GM03348 (cell line): ENCODE results near the gene MST1.
"Not testable (repeated sequence)": the region's sequence is repeated elsewhere in the genome, so short reads cannot be mapped to it uniquely, and the experiment has no call there.

Source experiments
- DNase-seq: peaks from one replicate; pipeline ENCODE4 v3.0.0; 2012; ENCODE audit warnings: low spot score

Gene MST1

DNA sequence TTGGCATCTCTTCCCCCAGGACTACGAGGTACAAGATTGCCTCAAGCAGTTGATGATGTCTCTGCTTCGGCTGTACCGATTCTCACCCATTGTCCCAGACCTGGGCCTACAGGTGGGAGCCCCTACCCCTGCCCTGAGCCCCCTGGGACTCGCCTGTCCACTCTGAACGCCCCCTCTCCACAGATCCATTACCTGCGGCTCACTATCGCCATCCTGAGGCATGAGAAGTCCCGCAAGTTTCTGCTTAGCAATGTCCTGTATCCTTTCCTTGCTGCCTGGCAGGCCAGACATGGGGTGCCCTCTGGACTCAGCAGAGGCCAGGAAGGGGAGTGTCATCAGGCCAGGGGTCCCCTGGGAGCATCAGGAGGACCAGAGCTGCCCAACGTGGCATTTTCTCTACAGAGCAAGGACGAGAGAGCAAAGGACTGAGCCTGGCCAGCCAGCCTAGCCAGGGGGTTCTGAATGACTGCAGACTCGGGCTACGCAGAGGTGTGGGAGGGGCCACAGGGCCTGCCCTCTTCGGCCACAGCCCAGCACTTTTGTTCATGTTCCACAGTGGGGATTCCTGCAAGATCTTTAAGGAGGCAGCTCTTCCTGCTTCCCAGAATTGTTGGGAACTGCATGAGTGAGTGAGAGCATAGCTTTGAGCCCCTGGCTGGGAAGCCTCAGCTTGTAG, 11.3 kb upstream of the MST1 start:
- no peak for DNase-seq

DNA sequence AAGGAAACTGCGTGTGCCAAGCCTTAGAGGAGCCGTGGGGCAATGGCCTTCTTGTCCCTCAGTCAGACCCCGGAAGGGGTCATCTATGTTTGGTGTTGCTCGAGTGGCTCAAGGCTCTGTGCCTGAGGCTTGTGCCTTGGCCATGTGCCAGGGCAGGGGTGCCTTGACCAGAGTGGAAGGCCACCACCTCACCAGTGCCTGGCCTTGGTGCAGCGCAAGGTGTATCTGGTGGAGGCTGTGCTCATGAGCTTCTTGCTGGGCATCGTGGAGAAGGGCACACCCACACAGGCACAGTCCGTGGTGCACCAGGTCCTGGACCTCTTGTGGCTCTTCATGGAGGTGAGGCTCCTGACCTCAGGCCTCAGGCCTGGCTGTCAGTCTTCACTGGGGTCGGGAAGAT, 10.7 kb upstream of the MST1 start:
- DNase-seq, result no peak

DNA sequence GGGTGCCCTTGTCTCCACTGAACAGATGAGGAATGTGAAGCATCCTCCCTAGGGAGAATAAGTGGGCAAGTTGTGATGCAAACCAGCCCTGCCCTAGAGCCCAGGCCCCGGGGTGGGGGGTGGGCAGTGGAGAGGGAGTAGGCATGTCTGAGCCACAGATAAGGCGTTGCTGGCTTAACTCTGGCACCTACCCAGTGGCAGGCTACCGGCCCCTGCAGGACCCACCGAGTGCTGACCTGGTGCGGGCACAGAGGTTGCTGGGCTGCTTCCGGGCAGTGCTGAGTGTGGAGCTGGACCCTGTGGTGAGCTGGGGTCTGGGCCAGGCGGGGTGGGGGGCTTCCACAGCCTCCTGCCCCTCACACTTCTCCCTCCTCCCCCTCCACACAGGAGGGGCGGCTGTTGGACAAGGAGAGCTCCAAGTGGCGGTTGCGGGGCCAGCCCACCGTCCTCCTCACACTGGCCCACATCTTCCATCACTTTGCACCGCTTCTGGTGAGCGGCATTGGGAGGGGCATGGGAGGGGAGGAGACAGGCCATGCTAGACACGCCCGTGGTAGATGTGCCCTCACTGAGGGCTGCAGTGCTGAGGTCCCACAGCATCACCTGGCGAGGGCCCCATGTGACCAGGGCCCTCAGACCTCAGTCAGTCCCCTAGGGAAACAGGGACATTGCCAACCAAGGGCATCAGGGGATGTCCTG, 10.2 kb upstream of the MST1 start:
- peak; percentile 76 for DNase-seq

DNA sequence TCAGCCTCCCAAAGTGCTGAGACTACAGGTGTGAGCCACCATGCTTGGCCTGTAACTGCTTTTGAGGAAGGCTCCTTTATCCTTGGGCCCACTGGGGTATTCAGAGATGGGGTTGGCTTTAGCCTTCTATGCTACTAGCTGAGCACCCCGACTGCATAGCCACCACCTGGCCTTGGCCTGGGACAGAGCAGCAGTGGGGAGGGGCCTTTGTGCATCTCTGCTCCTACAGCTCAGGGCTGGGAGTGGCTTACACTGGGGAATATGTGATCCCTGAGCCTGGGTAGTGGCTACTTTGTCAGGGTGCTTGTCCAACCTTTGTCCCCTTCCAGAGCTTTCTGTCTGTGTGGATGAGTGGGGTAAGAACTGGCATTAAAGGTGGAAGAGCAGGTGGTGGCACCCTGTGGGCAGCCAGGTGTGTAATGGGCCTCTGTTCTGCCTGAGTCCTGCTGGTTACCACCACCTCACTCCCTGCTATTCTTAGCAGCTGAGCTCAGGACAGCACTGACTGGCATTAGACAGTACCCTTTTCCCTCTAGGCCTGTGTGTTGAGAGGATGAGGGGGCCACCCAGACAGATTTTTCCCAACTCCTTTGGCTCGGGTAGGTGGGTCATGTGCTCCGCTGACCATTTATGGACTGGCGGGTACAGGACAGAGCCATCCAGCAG, 6.2 kb upstream of the MST1 start:
- not testable (repeated sequence) for DNase-seq

DNA sequence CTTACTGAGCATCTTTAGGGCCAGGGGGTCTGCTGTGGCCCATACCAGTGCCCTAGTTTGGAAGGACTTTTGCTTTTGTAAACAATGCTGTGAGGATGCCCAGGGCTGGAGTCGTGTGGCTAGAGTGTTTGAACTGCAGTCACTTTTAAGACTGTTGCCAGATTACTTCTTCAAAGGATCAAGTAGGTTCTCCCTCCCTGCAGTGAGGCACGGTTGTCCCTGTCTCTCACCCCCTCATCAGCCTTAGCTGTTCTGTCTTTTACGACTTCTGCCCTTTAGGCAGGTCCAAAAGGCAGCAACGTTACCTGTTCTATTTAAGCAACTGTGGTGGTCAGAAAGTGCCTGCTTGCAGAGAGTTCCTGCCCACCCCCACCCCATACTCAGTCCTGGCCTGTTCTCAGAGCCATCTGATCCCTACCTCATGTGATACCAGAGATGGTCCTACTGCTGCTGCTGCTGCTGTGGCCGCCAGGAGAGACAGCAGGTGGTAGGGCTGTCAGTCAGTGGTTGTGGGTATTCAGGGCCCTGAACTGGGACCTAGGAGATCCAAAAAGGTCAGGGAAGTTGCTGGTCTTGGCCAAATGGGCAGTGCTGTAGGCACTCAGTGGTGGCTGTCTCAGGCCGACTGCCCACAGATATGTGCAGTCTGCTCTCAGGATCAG, 5.3 kb upstream of the MST1 start:
- not testable (repeated sequence) for DNase-seq

DNA sequence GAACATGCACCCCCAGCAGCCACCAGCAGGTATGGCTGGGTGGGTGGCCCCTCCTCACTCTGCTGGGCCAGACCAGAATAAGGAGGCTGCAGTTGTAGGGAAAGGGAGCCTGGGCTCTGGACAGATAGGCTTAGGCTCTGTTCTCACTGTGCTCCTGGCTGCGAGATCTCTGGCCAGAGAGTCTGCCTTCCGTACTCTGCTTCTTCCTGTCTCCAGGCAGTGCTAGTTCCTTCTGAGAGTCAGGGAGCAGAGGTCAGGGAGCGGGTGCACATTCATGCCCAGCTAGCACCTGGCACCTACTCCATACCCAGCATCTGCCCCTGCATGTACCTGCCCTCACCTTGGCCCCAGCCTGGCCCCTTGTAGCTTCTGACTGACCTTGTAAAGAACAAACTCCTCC, 2.2 kb upstream of the MST1 start:
- DNase-seq, result not testable (repeated sequence)

DNA sequence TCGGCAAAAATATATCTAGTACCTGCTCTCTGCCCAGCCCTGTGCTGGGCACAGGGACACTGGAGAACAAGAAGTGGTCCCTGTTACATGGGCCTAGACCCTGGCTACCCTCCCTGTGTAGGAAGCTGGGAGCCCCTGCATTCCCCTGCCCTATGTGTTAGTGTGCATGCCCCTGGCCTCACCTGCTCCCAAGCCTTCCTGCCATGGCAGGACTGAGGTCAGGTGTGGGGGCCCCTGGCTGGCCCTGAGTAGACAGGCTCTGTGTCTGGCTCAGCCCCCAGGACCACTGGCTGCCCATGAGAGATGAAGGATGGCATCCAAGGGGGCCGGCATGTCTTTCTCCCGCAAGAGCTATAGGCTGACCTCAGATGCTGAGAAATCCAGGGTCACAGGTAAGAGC, 1.6 kb upstream of the MST1 start:
- not testable (repeated sequence) for DNase-seq

DNA sequence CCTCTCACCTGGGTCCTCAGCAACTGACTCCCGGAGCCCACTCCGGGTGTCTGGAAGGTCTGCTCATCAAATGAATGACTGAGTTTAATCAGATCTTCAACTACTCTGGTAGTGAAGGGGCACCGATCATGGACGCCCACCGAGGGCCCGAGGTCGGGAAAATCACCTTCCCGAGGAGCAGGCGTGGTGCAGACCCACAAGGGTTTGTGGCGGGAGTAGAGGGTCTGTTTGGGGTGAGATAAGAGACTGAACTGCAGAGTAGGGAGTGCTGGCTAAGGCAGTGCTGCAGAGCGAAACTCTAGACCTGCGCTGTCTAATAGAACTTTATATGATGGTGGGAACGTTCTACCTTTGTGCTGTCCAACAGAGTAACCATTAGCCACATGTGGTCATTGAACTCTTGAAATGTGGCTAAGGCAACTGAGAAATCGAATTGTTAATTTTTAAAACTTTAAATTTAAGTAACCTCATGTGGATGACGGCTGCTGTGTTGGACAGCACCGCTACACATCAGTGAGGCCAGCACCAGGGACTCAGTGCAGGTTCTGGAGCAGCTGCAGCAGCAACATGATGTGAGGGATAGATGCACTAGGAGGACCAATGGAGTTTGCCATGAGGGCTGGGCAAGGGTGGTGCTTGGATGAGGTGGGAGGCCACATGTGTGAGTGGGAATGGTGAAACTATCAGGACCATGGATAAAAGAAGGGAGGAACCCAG, 792 bp upstream of the MST1 start:
- not testable (repeated sequence) for DNase-seq

DNA sequence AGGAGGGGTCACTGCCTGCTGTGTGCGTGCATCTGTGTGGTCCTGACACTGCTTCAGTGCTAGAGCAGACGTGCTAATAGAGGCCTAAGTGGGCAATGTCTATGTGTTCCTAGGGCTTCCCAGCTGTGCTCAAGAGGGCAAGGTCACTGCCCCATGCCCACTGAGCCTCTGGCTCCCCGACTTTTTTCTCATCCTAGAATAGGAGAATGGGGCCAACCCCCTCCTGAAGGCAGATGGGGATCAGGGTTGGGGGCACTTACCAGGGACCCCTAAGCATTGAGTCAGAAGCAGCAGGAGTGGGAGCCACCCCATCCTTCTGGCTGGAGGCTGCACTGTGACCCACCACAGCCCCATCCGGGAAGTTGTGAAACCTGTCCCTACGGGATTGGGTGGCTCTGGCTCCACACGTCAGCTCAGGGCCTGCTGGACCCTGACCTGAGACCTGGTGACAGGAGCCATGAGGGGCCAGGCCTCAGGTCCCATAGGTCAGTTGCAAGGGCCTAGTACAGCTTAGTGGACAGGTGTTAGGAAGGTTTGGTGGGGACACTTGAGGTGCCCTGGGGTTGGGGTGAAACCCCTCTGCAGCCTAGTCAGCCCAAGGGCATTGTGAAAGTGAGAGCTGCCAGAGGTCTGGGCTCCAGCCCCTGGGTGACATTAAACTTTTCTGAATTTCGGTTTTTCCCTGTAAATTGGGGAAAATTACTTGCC, 782 bp downstream of the MST1 start:
- not testable (repeated sequence) for DNase-seq

DNA sequence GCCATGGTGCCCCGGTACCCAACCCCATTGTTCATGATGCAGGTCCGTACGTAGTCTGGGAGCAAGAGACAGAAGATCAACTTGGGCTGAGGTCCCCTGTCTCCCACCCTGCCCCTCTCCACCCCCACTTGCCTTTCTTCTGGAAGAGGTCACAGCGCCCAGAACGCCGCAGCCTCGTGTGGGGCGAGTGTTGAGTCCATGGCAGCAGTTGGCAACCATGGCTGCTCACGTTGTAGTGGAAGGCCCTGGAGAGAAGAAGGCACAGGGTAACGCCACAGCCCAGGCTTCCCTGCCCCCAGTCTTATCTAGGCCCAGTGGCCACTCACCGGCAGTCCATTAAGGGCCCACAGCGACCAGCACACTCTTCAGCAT, 1.9 kb downstream of the MST1 start:
- DNase-seq, result not testable (repeated sequence)

DNA sequence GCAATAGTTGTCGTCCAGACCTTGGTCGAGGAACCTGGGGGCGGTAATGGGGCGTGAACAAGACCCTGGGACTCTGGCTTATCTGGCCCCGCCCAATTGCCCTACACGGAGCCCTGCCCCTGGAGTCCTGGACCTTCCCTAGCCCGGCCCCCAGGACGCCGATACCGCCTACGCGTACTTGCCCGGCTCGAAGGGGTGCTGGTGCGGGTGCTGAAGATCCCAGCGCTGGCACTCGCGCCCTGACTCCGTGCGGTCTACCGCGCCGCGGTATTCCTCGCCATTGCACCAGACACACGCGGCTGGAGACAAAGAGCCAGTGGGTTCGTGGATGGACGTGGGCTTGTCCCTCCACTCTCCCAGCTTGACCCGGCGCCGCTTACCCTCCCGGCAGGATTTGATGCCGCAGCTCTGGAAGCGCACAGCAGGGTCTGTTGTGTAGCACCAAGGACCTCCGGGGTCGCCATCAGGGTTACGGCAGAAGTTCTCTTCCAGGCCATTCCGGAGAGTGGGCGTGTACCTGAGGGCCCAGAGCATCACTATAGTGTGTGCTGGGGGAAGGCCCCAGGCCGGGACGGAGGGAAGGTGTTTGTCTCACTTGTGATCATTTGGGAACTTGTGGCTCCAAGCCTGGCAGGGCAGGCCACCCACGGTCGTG, 2.4 kb downstream of the MST1 start:
- DNase-seq, result peak; percentile 32

DNA sequence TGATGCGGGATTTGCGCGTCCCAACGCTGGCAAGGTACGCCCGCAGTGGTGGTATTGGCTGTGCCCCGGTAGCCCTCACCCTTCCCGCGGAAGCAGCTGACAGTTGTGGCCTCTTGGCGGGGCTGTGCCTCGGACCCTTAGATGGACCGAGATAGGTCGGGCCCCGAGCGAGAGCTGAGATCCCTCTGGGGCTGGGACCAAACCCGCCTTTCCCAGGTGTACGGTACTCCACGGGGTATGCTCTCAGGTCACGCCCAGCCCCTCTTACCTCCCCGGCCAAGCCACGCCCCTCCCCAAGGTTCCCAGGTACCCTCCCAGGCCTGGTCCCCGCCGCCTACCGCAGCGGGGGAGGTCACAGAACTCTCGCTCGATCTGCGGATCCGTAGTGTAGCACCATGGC, 2.9 kb downstream of the MST1 start:
- not testable (repeated sequence) for DNase-seq

DNA sequence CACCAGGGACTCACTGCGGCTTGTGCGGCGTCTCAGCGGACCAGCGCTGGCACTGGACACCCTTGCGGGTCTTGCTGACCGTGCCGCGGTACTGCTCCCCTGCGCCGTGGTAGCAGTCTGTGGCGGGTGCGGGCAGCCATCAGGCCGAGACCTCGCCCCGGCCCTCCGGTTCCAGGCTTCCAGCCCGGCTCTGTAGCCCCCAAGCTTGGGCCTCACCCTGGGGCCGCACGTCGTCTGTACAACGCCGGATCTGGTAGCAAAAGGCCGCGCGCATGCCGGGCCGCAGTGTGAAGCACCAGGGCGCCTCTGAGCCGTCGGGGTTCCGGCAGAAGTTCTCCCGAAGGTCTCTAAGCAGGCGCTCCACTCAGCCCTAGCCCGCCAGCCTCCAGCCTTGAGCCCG, 3.4 kb downstream of the MST1 start:
- not testable (repeated sequence) for DNase-seq

DNA sequence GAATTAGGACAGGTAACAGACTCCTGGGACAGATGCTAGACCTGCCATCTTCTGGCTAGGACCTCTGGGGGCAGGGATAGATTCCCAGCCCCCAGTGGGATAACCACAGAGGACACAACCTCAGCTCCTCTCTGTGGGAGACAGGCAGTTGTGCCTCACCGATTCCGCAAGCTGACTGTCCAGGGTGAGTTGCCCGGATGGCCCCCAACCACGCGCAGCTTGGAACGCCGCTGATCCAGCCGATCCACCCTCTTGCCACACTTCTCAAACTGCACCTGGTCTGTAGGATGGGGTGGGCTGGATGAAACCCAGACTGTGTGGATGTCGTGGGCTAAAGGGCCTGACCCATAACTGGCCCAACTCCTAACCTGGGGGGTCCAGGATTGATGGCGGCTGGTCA, 4.2 kb downstream of the MST1 start:
- not testable (repeated sequence) for DNase-seq

DNA sequence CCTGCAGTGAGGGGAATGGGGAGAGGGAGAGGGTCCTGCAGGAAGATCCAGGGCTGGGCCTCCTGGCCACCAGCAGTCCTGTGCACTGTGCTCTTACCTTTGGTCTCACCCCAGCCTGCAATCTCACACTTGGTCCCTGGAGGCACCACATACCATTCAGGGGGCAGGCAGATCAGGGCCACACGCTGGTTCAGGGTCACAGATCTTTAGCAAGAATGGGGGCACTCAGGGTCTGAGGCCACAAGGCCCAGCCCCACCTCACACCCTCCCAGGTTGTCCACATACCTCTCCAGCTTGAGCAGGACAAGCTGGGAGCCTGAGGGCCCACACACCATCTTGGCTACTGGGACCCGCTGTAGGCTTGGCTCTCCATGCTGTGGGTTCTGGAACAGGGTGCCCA, 4.8 kb downstream of the MST1 start:
- DNase-seq, result not testable (repeated sequence)

DNA sequence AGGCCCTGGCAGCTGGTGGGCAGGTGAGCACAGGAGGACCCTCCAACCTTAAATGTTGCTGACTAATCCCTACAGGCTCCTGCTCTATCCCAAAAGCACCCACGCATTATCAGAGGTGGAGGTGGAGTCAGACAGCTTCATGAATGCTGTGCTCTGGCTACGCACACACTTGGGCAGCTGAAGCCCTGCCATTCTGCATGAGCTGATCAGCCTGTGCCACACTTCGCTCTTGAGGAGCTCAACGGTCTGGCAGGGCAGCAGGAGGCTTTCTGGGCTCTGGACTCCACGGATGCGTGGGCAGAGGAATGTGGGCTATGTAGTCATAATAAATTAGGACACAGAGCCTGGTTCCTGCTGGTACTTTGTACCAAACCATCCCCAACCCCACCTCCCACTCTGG, 6.1 kb downstream of the MST1 start:
- no peak for DNase-seq

DNA sequence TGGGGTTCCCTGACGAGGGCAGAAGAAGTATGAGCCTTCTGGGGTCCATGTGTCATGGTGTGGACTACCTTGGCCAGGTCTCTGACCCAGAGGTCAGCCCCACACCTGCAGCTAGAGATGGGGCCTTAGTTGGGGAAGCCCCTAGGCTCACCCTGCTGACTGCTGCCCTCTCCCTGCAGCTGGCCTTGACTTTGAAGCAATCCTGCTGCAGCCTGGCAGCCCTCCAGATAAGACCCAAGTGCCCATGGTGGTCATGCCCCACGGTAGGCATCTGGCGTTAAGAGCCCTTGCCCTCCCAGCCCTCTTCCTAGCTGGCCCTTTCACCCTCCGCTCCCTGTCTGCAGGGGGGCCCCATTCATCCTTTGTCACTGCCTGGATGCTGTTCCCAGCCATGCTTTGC, 7.7 kb downstream of the MST1 start:
- DNase-seq, result no peak

DNA sequence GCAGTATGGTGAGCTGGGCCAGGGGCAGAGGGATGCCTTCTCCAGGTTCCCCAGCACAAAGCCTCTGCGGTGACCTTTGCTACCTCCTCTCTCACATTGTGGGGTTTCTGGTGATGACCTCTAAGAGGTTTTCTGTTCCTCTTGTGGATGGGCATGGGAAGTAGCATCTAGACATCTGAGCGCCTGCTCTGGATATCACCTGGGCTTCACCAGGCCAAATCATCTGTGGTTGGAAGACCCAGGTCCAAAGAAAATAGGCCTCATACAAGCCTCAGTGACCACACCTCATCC, 8.1 kb downstream of the MST1 start:
- no peak for DNase-seq

DNA sequence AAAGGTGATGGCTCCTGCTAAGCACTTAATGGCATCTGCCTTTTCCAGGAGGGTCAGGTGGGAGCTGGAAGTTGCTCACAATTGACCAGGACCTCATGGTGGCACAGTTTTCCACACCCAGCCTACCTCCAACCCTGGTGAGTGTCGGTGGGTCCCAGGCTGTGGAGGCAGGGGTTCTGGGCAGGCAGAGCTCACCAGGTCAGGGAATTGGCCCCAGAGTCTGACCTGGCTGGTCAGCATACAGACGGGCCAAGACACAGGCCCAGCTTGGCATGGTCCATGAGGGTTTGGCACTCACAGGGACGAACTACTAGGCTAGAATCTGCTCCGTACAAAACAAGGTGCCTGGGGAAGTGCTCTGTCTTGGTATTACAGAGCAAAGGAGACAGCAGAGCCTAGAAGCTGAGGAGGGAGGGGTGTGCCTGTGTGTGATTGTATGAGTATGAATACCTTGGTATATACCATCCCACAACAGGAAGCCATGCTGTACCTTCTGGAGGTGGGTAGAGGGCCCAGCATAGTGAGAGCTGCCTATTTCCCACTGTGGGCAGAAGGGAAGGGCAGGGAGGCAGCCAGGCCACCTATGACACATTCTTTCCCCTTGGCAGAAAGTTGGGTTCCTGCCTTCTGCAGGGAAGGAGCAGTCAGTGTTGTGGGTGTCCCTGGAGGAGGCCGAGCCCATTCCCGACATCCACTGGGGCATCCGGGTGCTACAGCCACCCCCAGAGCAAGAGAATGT, 8.6 kb downstream of the MST1 start:
- no peak for DNase-seq

DNA sequence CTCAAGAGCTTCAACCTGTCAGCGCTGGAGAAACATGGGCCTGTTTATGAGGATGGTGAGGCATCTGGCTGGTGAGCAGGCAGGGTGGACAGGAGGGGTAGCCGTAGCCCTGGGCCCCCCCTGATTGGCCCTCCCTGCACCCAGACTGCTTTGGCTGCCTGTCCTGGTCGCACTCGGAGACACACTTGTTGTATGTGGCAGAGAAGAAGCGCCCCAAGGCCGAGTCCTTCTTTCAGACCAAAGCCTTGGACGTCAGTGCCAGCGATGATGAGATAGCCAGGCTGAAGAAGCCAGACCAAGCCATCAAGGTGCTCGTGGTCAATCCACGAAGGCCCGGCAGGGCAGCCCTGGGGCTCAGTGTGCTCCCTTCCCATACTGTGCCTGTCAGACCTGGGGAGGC, 13.4 kb downstream of the MST1 start:
- DNase-seq, result no peak
